ENCODE data around the gene CHD3. TPM values are rescaled to one million over a fixed set of nuclear protein-coding genes. Genes with fewer than 3 reads are reported as not detected.

The CHD3 gene
- total and polyA plus RNA-seq, 3 donors from 2014 or later: 62.3 to 123 (median 111) TPM

DNA sequence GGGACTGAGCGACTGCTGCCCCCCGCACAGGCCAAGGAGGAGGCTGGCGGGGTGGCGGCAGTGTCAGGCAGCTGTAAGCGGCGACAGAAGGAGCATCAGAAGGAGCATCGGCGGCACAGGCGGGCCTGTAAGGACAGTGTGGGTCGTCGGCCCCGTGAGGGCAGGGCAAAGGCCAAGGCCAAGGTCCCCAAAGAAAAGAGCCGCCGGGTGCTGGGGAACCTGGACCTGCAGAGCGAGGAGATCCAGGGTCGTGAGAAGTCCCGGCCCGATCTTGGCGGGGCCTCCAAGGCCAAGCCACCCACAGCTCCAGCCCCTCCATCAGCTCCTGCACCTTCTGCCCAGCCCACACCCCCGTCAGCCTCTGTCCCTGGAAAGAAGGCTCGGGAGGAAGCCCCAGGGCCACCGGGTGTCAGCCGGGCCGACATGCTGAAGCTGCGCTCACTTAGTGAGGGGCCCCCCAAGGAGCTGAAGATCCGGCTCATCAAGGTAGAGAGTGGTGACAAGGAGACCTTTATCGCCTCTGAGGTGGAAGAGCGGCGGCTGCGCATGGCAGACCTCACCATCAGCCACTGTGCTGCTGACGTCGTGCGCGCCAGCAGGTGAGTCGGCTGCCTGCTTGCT lies 39.3 kb upstream of the CHD3 start:
- H3K27me3 ChIP-seq: no peaks in the 10 kb centered on the region
- no peak overlapping the region for H3K4me3 ChIP-seq
- H3K36me3 ChIP-seq (ENCODE audit: low read depth, missing control alignments): no peaks in the 10 kb centered on the region
- TF ChIP-seq, protein P1, sequence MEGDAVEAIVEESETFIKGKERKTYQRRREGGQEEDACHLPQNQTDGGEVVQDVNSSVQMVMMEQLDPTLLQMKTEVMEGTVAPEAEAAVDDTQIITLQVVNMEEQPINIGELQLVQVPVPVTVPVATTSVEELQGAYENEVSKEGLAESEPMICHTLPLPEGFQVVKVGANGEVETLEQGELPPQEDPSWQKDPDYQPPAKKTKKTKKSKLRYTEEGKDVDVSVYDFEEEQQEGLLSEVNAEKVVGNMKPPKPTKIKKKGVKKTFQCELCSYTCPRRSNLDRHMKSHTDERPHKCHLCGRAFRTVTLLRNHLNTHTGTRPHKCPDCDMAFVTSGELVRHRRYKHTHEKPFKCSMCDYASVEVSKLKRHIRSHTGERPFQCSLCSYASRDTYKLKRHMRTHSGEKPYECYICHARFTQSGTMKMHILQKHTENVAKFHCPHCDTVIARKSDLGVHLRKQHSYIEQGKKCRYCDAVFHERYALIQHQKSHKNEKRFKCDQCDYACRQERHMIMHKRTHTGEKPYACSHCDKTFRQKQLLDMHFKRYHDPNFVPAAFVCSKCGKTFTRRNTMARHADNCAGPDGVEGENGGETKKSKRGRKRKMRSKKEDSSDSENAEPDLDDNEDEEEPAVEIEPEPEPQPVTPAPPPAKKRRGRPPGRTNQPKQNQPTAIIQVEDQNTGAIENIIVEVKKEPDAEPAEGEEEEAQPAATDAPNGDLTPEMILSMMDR (IDR thresholded peaks at IDR 0.05): no peak
- TF ChIP-seq POLR2A (IDR thresholded peaks at IDR 0.05): no peak
- H3K4me1 ChIP-seq: peaks cover 10% of the 10 kb centered on the region
- H3K27ac ChIP-seq: peak overlapping the region in 1 of 2 donors; percentile 6
- no peaks in the 10 kb centered on the region for H3K9me3 ChIP-seq
- DNase-seq: no peak
- WGBS, 2 donors: 82 to 83% methylated on average over 23 to 32 of the region's 35 CpGs
- intact Hi-C loops (cut with DNase I; ENCODE audit: low total_unique reads): no loop called here

DNA sequence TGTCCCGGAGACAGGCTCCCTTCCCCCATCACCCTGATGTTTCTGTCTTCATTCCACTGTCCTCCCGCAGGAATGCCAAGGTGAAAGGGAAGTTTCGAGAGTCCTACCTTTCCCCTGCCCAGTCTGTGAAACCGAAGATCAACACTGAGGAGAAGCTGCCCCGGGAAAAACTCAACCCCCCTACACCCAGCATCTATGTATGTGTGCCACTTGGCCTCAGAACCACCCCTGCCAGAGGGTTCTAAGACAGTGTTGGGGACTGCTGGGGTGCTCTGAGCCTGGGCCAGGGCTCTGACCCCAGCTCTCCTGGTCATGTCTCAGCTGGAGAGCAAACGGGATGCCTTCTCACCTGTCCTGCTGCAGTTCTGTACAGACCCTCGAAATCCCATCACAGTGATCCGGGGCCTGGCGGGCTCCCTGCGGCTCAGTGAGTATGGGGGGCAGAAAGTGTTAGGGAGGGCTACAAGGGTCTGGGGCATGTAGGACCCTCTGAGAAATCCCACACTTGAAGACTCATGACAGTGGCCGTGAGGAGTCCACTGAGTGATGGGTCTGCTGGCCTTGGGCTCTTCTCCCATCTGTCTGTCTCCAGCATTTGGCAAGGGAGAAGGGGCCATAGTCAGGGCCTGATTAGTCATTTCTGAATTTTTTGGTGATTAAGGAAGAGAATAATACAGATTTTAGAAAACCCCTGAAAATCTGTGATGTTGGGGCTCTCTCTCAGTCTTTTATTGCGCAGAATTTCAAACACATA lies 38.7 kb upstream of the CHD3 start:
- intact Hi-C loops (cut with DNase I; ENCODE audit: low total_unique reads): no loop called here
- H3K27me3 ChIP-seq: no peaks in the 10 kb centered on the region
- H3K4me3 ChIP-seq: no peak overlapping the region
- H3K9me3 ChIP-seq: no peaks in the 10 kb centered on the region
- peak overlapping the region in 1 of 2 donors; percentile 6 for H3K27ac ChIP-seq
- peaks cover 10% of the 10 kb centered on the region for H3K4me1 ChIP-seq
- no peak for TF ChIP-seq POLR2A (IDR thresholded peaks at IDR 0.05)
- TF ChIP-seq, protein P1 (IDR thresholded peaks at IDR 0.05): no peak
- 85 to 88% methylated on average over 7 to 12 of the region's 12 CpGs for WGBS, 2 donors
- H3K36me3 ChIP-seq (ENCODE audit: low read depth, missing control alignments): no peaks in the 10 kb centered on the region
- no peak for DNase-seq

DNA sequence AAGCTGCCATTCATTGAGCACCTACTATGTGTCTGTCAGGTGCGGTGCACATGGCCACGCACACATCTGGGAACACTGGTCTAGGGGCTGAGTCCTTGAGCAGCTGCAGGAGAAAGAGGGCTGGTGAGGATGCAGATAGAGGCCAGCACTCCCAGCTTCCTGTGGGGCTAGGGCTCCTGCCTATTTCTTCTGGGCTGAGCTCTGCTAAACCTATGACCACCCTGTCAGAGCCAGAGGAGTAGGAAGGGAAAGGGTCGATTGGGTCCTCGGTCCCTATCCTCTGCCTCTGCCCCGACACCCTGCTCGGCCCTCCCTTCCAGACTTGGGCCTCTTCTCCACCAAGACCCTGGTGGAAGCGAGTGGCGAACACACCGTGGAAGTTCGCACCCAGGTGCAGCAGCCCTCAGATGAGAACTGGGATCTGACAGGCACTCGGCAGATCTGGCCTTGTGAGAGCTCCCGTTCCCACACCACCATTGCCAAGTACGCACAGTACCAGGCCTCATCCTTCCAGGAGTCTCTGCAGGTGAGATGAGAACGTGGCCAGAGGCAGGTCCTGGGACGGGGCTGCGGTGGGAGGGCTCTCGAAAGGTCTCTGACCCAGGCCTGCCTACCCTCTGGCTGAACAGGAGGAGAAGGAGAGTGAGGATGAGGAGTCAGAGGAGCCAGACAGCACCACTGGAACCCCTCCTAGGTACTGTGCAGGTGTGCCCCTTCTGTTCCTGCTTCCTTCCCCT lies 37.7 kb upstream of the CHD3 start:
- no peak for DNase-seq
- Histone ChIP-seq H3K4me3 (no peak overlapping the region), H3K27me3 (no peaks in the 10 kb centered on the region), H3K4me1 (peaks cover 11% of the 10 kb centered on the region), H3K27ac (no peak overlapping the region), H3K36me3 (ENCODE audit: low read depth, missing control alignments) (no peaks in the 10 kb centered on the region), H3K9me3 (no peaks in the 10 kb centered on the region)
- WGBS, 2 donors: 69 to 74% methylated on average over 13 to 17 of the region's 17 CpGs
- intact Hi-C loops (cut with DNase I; ENCODE audit: low total_unique reads): no loop called here
- TF ChIP-seq, protein P1 (IDR thresholded peaks at IDR 0.05): no peak
- TF ChIP-seq POLR2A (IDR thresholded peaks at IDR 0.05): no peak

GRCh38 chr17:7851438-7852261 lies 36.9 kb upstream of the CHD3 start:
- no peaks in the 10 kb centered on the region for H3K9me3 ChIP-seq
- peak overlapping the region in 1 of 2 donors; percentile 8 for H3K4me3 ChIP-seq
- WGBS, 2 donors: 23 to 43% methylated on average over 6 to 54 of the region's 60 CpGs
- no peak overlapping the region for H3K27ac ChIP-seq
- H3K27me3 ChIP-seq: no peaks in the 10 kb centered on the region
- TF ChIP-seq POLR2A (IDR thresholded peaks at IDR 0.05): no peak
- TF ChIP-seq, protein P1 (IDR thresholded peaks at IDR 0.05): peak; percentile 99 to 100 (median 99)
- peak; percentile 94 for DNase-seq
- peaks cover 18% of the 10 kb centered on the region for H3K4me1 ChIP-seq
- H3K36me3 ChIP-seq (ENCODE audit: low read depth, missing control alignments): no peaks in the 10 kb centered on the region
- intact Hi-C loops (cut with DNase I; ENCODE audit: low total_unique reads): no loop called here
